A549 (cell line): Measurements from ENCODE around the gene PRRG4. TPM values are rescaled to one million over a fixed set of nuclear protein-coding genes. Genes with fewer than 3 reads are reported as not detected.

Experiments used
- ATAC-seq, 2 experiments: fragments of 200-7000 bp in 1 of 2; fragments of >200 bp in 1 of 2; cut with Nextera tagmentation in 1 of 2; cut with Tn5 transposase in 1 of 2; 3 replicates each; pipeline versions ENCODE4 v1.8.0 to v1.9.1; 2018 to 2020; ENCODE audit warnings: mild to moderate bottlenecking in 1 of 2, moderate library complexity in 1 of 2
- CTCF ChIA-PET: fragments of 300-600 bp; sonication (Branson Sonifier 250); formaldehyde crosslinking; extraction: SDS; loops from one replicate; lab custom pipeline; 2021; ENCODE audit warnings: antibody characterized with exemption, inconsistent platforms; lab: Yijun Ruan, JAX
- POLR2A ChIA-PET: fragments of 350-600 bp; formaldehyde crosslinking; extraction: SDS; loops from one replicate; lab custom pipeline; 2021; ENCODE audit warnings: antibody characterized with exemption, inconsistent platforms; lab: Yijun Ruan, JAX
- DNase-seq, 2 experiments: peaks; one replicate each; pipeline versions ENCODE4 v3.0.0 to v3.0.0-alpha.2; 2011 to 2016; ENCODE audit warnings: low read depth in 1 of 2, low spot score in 1 of 2
- FAIRE-seq: peaks from 2 replicates; lab custom pipeline; 2011; peaks lifted over from hg19 to GRCh38; lab: Jason Lieb, UNC
- H3K27ac ChIP-seq, 2 experiments: fragments of >200 bp; sonication (Bioruptor Twin); formaldehyde crosslinking; 3 replicates each; pipeline ENCODE4 v1.5.1; 2016 to 2017
- H3K4me1 ChIP-seq: fragments of >200 bp; sonication (Bioruptor Twin); formaldehyde crosslinking; 3 replicates; pipeline ENCODE4 v1.6.1; 2016
- H3K4me2 ChIP-seq: fragments of >200 bp; sonication (Bioruptor Twin); formaldehyde crosslinking; 3 replicates; pipeline ENCODE4 v1.6.1; 2016
- H3K4me3 ChIP-seq: fragments of >200 bp; sonication (Bioruptor Twin); formaldehyde crosslinking; 3 replicates; pipeline ENCODE4 v1.5.1; 2016
- H3K9me3 ChIP-seq: fragments of >200 bp; sonication (Bioruptor Twin); formaldehyde crosslinking; 3 replicates; pipeline ENCODE4 v1.6.1; 2016
- BHLHE40 ChIP-seq: IDR thresholded peaks from 2 replicates; pipeline ENCODE4 v1.6.1; 2012; ENCODE audit warnings: low read depth, low read length, inconsistent platforms
- CBX8 ChIP-seq: fragments of 200-600 bp; sonication (generic); IDR thresholded peaks from 2 replicates; pipeline ENCODE4 v1.6.1; 2016
- CHD4 ChIP-seq: fragments of 200-600 bp; sonication (generic); IDR thresholded peaks from 2 replicates; pipeline ENCODE4 v1.6.1; 2016; ENCODE audit warnings: antibody characterized with exemption, mild to moderate bottlenecking, borderline replicate concordance
- EHF ChIP-seq: fragments of 250-450 bp; sonication (Bioruptor Pico); IDR thresholded peaks from 2 replicates; pipeline ENCODE4 v1.5.0; 2020; ENCODE audit warnings: mild to moderate bottlenecking
- ESRRA ChIP-seq: fragments of 150-350 bp; IDR thresholded peaks from 2 replicates; pipeline ENCODE4 v1.6.1; 2014; ENCODE audit warnings: mild to moderate bottlenecking, low read length, borderline replicate concordance
- FOXS1 ChIP-seq: fragments of 250-450 bp; sonication (Bioruptor Pico); IDR thresholded peaks from 2 replicates; pipeline ENCODE4 v1.5.0; 2020; ENCODE audit warnings: mild to moderate bottlenecking, moderate library complexity
- HDAC2 ChIP-seq: fragments of 200-600 bp; sonication (generic); IDR thresholded peaks from 2 replicates; pipeline ENCODE4 v1.6.1; 2016
- JUN ChIP-seq, 2 experiments: fragments of >200 bp; sonication (Bioruptor Twin); formaldehyde crosslinking; IDR thresholded peaks; 2 replicates in 1 of 2; 3 replicates in 1 of 2; pipeline ENCODE4 v1.6.1; 2016 to 2017
- KDM1A ChIP-seq: fragments of 200-600 bp; sonication (generic); IDR thresholded peaks from 2 replicates; pipeline ENCODE4 v1.6.1; 2016; ENCODE audit warnings: low read depth, mild to moderate bottlenecking
- MYC ChIP-seq: IDR thresholded peaks from 2 replicates; pipeline ENCODE4 v1.6.1; 2012; ENCODE audit warnings: mild to moderate bottlenecking, inconsistent platforms, low read length, improper control_type of control experiment, borderline replicate concordance
- POLR2AphosphoS2 ChIP-seq: conservative IDR thresholded peaks from 2 replicates; pipeline ENCODE4 v1.6.1; 2012; ENCODE audit warnings: low read length, improper control_type of control experiment, inconsistent platforms
- RAD21 ChIP-seq, 2 experiments: fragments of >200 bp in 1 of 2; sonication (Bioruptor Twin) in 1 of 2; formaldehyde crosslinking in 1 of 2; IDR thresholded peaks in 1 of 2; conservative IDR thresholded peaks in 1 of 2; 2 replicates in 1 of 2; 3 replicates in 1 of 2; pipeline ENCODE4 v1.6.1; 2012 to 2018; ENCODE audit warnings: inconsistent platforms in 1 of 2
- RCOR1 ChIP-seq: fragments of 150-350 bp; IDR thresholded peaks from 2 replicates; pipeline ENCODE4 v1.6.1; 2014; ENCODE audit warnings: antibody characterized with exemption, low read length, low read depth
- ZC3H11A ChIP-seq: fragments of 450-650 bp; IDR thresholded peaks from 2 replicates; pipeline ENCODE4 v1.6.1; 2014; ENCODE audit warnings: antibody characterized with exemption, mild to moderate bottlenecking
- ZFP36 ChIP-seq: fragments of 450-650 bp; IDR thresholded peaks from 2 replicates; pipeline ENCODE4 v1.6.1; 2014; ENCODE audit warnings: borderline replicate concordance; ENCODE audit not compliant: partially characterized antibody
- WGBS: methylation state at CpG from one replicate; pipeline ENCODE4 v1.1.6; 2017; ENCODE audit errors: missing lambda C conversion rate; 5-methylcytosine and 5-hydroxymethylcytosine counted together
- polyA plus RNA-seq, 4 experiments: library from polyadenylated mRNA; depleted of rRNA in 3 of 4; stranded (reverse); fragments of >200 nt; fragmentation: RNase III in 1 of 4; extraction: RNeasy Plus Mini Kit Qiagen cat#74134 plus additional on column Dnase treatment in 1 of 4; gene quantifications; 2 replicates in 3 of 4; 3 replicates in 1 of 4; pipeline ENCODE4 v1.2.3, GENCODE V29; 2011 to 2017
- TF ChIP-seq, protein P1 (sequence below): fragments of 200-600 bp; sonication (generic); IDR thresholded peaks from 2 replicates; pipeline ENCODE4 v1.6.1; 2016; ENCODE audit warnings: antibody characterized with exemption, mild to moderate bottlenecking, moderate library complexity
- TF ChIP-seq, protein P2 (sequence below): fragments of 450-650 bp; IDR thresholded peaks from 2 replicates; pipeline ENCODE4 v1.6.1; 2014; ENCODE audit warnings: antibody characterized with exemption
- TF ChIP-seq, protein P3 (sequence below): IDR thresholded peaks from 2 replicates; pipeline ENCODE4 v1.6.1; 2012
- TF ChIP-seq, protein P4 (sequence below): IDR thresholded peaks from 2 replicates; pipeline ENCODE4 v1.6.1; 2012

PRRG4 gene
- polyA plus RNA-seq, 2 of the 4 experiments (the other 2 are of a cell fraction), result 0.83 to 1.4 TPM

DNA sequence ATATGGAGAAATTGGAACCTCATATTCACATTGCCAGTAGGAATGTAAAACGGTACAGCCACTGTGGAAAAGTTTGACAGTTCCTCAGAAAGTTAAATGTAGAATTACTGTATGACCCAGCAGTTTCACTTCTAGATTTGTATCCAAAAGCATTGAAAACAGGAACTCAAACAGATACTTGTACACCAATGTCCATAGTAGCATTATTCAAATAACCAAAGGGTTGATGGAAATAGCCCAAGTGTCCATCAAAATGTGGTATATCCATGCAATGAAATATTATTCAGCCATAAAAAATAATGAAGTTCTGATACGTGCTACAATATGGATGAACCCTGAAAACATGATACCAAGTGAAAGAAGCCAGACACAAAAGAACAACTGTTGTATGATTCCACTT is 17.8 kb downstream of the PRRG4 start (continued):
- TF ChIP-seq KDM1A (no peak), ZFP36 (no peak)
- TF ChIP-seq, all 56 proteins: peak for 0

DNA sequence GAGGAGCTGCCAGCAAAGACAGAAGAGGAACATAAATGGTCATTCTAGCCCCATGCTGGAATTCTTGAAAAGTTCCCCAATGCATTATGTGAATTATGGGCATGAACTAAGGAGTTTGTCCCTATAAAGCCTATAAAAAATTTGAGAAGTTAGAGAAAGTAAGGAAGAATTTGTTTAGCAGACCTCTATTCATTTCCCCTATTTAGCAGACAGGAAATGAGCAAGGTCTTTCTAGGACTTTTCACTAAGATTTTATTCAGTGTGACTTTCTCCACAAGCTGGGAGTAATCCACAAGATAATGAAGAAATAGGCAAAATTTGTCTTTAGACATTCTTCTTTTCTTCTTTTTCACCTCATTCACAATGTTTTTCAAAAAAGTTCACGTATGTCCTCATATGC is 20.0 kb downstream of the PRRG4 start:
- CTCF ChIA-PET, result no interaction called here
- no peak overlapping the region for H3K4me3 ChIP-seq
- TF ChIP-seq RCOR1, result no peak
- TF ChIP-seq EHF, result no peak
- no peak for TF ChIP-seq POLR2AphosphoS2
- no peak for TF ChIP-seq HDAC2
- TF ChIP-seq, protein P1, sequence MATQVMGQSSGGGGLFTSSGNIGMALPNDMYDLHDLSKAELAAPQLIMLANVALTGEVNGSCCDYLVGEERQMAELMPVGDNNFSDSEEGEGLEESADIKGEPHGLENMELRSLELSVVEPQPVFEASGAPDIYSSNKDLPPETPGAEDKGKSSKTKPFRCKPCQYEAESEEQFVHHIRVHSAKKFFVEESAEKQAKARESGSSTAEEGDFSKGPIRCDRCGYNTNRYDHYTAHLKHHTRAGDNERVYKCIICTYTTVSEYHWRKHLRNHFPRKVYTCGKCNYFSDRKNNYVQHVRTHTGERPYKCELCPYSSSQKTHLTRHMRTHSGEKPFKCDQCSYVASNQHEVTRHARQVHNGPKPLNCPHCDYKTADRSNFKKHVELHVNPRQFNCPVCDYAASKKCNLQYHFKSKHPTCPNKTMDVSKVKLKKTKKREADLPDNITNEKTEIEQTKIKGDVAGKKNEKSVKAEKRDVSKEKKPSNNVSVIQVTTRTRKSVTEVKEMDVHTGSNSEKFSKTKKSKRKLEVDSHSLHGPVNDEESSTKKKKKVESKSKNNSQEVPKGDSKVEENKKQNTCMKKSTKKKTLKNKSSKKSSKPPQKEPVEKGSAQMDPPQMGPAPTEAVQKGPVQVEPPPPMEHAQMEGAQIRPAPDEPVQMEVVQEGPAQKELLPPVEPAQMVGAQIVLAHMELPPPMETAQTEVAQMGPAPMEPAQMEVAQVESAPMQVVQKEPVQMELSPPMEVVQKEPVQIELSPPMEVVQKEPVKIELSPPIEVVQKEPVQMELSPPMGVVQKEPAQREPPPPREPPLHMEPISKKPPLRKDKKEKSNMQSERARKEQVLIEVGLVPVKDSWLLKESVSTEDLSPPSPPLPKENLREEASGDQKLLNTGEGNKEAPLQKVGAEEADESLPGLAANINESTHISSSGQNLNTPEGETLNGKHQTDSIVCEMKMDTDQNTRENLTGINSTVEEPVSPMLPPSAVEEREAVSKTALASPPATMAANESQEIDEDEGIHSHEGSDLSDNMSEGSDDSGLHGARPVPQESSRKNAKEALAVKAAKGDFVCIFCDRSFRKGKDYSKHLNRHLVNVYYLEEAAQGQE, result no peak
- TF ChIP-seq, protein P2, sequence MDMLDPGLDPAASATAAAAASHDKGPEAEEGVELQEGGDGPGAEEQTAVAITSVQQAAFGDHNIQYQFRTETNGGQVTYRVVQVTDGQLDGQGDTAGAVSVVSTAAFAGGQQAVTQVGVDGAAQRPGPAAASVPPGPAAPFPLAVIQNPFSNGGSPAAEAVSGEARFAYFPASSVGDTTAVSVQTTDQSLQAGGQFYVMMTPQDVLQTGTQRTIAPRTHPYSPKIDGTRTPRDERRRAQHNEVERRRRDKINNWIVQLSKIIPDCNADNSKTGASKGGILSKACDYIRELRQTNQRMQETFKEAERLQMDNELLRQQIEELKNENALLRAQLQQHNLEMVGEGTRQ, result no peak
- TF ChIP-seq, protein P3, sequence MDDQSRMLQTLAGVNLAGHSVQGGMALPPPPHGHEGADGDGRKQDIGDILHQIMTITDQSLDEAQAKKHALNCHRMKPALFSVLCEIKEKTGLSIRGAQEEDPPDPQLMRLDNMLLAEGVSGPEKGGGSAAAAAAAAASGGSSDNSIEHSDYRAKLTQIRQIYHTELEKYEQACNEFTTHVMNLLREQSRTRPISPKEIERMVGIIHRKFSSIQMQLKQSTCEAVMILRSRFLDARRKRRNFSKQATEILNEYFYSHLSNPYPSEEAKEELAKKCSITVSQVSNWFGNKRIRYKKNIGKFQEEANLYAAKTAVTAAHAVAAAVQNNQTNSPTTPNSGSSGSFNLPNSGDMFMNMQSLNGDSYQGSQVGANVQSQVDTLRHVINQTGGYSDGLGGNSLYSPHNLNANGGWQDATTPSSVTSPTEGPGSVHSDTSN, result no peak
- TF ChIP-seq, protein P4, sequence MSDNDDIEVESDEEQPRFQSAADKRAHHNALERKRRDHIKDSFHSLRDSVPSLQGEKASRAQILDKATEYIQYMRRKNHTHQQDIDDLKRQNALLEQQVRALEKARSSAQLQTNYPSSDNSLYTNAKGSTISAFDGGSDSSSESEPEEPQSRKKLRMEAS, result no peak
- no peak for TF ChIP-seq ZC3H11A
- no peak for TF ChIP-seq JUN (IDR thresholded peaks at IDR 0.05)
- no peak for TF ChIP-seq BHLHE40
- H3K4me2 ChIP-seq, result no peak overlapping the region
- ATAC-seq (no peak), DNase-seq (no peak), FAIRE-seq (no peak)
- POLR2A ChIA-PET, result no interaction called here
- no peak overlapping the region for H3K27ac ChIP-seq
- 87% methylated on average over 1 of the region's 1 CpG for WGBS
- no peaks in the 10 kb centered on the region for H3K9me3 ChIP-seq
- no peaks in the 10 kb centered on the region for H3K4me1 ChIP-seq

DNA sequence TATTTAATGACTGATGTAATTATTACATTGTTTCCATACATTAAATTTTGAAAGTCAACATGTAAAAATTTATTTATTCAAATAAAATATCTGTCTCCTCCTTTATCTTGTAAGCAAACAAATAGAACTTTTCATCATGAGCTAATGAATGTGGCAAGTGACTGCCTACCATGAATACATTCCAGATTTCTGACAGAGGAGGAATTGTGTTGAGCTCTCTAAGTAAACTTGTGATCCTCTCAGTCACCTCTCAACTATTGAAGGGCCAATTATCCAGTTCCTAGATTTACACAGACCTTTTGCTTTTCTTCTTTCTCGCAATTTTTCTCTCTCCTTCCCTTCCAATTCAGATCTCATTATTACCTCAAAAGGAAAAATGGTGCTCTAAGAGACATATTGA is 21.5 kb downstream of the PRRG4 start:
- WGBS, result 83% methylated on average over 1 of the region's 1 CpG

More for the DNA sequence above, 21.5 kb downstream of the PRRG4 start:
- ChIA-PET CTCF (no interaction called here), POLR2A (no interaction called here)
- Histone ChIP-seq H3K4me2 (no peak overlapping the region), H3K4me1 (no peaks in the 10 kb centered on the region), H3K9me3 (no peaks in the 10 kb centered on the region), H3K27ac (no peak overlapping the region), H3K4me3 (no peak overlapping the region)
- FAIRE-seq (no peak), DNase-seq (no peak), ATAC-seq (no peak)
- TF ChIP-seq, protein P1, result no peak
- TF ChIP-seq FOXS1 (CRISPR knock-in tag) (no peak), MYC (no peak), ESRRA (no peak), CBX8 (no peak), HDAC2 (no peak), CHD4 (no peak), BHLHE40 (no peak), RAD21 (conservative IDR thresholded peaks at IDR 0.05 in 1 of 2, IDR thresholded peaks at IDR 0.05 in 1 of 2) (no peak)
